ENCODE results near the gene TCAP.
A peak's percentile ranks its signal among the peaks of the same experiment; 100 is the strongest.

Gene TCAP

GRCh38 chr17:39664581-39665561 lies at the start of gene TCAP:
TCAP (plus strand) TSS chr17:39665349; CDS start chr17:39665360, 11 bp downstream.
- DNase-seq (ENCODE audit: low spot score) = peak; percentile 59

- DNase-seq (ENCODE audit: low spot score) = no peak
Measured at GRCh38 chr17:39615434-39615833, 49.7 kb upstream of the TCAP start.

DNA sequence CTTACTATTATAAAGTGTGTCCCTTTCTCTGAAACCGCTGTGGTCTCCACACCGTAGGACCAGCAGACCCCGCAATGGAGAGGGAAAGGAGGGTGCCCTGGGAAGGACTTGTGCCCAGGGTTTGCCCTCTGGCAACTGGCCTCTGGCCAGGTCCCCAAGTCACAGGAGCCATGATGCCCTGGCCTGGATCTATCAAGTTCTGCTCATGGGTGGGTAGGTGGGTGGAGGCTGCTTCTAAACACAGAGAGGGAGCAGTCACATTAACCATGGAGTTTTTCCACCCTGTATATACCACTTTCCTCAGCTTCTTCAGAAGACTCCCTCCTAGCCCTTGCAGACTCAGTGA lies 48.1 kb upstream of the TCAP start:
- DNase-seq (ENCODE audit: low spot score) = no peak

GRCh38 chr17:39617446-39618245 lies 47.5 kb upstream of the TCAP start:
- no peak for DNase-seq (ENCODE audit: low spot score)

DNA sequence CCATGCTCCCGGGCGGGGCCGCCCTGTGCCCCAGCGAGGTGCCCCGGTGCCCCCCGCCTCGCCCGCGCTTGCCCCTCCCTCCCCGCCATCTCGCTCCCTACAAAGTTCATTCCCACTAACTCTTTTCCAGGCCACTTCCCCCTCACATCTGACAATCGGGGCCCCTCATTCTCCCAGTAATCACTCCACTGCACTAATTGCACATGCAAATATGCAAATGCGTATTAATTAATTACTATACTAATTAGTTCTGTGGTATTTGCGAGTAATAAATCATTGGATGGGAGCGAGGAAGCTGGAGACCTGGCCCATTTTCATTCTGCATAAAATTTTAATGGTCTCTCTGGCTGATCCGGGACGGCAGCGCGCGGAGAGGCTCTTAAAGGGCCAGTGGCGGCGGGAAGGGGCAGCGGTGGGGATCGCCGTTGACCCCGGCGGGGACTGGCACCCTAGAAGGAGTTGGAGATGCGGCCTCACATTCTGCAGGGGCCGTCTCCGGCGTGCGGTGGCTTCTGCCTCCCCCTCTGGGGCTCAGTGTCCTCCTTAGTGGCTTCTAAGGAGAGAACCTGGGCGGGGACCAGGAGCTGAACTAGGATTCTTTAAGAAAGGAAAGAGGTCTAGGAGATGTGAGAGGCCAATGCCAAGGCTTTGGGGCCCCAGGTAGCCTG lies 46.8 kb upstream of the TCAP start:
- no peak for DNase-seq (ENCODE audit: low spot score)

GRCh38 chr17:39618956-39619785 lies 46.0 kb upstream of the TCAP start:
- no peak for DNase-seq (ENCODE audit: low spot score)

DNA sequence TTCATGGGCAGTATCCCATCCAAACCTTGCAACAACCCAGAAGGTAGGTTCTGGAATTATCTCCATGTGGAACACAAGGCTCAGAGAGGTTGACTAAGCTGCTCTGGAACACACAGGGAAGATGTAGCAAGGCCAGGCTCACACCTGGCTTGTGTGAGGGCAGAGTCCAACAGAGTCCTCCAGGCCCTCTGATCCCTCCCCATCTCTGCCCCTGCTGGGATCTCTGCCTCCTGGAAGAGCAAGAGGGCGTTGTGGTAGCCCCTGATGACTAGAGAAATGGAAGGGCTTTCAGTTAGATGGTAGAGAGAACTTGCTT lies 45.4 kb upstream of the TCAP start:
- DNase-seq (ENCODE audit: low spot score) = no peak

GRCh38 chr17:39621523-39622379 lies 43.4 kb upstream of the TCAP start:
- peak; percentile 94 for DNase-seq (ENCODE audit: low spot score)

- DNase-seq (ENCODE audit: low spot score) = no peak
Measured at GRCh38 chr17:39622380-39623006, 42.7 kb upstream of the TCAP start.

- DNase-seq (ENCODE audit: low spot score) = peak; percentile 84
Measured at GRCh38 chr17:39623356-39623950, 41.7 kb upstream of the TCAP start.

DNA sequence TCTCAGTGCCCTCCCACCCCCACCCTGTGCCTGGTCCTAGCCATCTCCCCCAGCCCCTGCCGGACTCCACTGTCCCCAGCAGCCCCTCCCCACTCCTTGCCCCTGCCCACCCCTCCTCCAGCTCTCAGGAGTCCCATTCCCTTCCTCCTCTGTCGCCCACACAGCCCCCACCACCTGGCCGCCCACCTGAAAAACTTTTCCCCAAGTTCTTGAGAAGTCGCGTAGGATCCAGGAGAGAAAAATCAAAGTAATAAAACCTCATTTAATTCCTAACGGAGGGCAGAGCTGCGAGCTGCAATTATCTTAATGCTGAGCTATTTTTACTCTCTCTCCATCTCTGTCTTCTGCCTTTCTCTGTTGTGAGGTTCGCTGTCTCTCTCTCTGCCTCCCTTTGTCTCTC lies 40.8 kb upstream of the TCAP start:
- no peak for DNase-seq (ENCODE audit: low spot score)

DNA sequence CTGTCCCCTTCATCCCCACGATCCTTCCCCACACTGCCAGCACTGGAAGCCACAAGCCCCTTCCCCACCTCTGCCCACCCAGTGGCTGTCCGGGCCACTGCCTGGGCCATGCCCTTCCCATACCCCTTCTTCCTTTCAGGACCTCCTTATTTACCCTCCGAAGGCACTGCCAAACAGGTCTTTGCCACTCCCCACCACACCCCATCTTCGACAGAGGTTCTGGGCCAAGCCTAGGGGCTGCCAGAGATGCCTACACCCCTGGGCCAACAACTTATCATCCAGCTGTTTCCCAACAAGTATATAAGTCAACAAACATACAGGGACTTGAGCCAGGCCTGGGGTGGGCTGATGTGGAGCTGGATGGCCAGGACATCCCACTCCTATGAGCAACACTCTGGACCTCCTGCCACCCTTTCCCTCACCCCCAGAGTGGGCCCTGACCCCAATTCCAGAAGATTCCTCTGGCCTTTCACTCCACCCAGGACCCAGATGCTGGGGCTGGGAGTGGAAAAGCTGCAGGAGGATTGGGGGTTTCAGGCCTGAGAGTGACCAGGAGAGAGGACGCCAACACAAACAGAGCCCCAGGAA lies 39.9 kb upstream of the TCAP start:
- no peak for DNase-seq (ENCODE audit: low spot score)

DNA sequence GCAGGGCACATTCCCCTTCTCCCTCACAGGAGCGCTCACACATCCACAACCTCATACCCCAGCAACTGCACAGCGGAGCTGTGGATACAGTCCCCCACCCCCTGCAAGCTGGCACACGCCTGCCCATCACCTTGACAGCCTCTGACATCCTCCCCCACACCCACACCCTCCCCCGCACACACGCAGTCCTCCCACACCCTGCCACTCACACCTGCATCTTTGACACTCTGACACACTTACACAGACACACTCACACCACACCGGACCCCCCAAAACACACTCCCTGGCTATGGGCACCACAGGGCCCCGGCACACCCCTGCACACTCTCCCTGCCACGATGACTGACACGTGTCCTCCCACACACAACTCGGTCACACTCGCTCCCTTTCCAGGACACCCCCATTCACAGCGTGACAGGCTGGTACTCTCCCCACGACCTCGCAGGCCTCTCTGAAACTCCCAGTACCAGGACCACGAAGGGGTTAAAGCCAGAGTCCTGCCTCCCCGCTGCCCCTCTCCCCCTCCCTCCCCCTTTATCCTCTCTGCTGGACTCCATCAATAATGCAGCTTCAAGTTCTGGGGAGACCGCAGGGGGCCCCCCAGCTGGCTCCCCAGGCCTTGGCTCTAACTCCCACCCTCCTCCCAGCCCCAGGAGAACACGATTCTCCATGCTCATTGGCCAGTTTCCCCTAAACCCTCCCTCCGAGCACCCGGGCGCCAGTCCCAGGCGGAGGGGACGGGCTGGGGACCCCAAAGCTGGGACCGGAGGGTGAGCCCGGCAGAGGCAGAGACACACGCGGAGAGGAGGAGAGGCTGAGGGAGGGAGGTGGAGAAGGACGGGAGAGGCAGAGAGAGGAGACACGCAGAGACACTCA lies 38.7 kb upstream of the TCAP start, which contains the start of gene PPP1R1B:
PPP1R1B (plus strand) TSS at position 782 of the 876 bp plus-strand sequence. CDS start 441 bp downstream, outside the sequence.
- DNase-seq (ENCODE audit: low spot score) = no peak

DNA sequence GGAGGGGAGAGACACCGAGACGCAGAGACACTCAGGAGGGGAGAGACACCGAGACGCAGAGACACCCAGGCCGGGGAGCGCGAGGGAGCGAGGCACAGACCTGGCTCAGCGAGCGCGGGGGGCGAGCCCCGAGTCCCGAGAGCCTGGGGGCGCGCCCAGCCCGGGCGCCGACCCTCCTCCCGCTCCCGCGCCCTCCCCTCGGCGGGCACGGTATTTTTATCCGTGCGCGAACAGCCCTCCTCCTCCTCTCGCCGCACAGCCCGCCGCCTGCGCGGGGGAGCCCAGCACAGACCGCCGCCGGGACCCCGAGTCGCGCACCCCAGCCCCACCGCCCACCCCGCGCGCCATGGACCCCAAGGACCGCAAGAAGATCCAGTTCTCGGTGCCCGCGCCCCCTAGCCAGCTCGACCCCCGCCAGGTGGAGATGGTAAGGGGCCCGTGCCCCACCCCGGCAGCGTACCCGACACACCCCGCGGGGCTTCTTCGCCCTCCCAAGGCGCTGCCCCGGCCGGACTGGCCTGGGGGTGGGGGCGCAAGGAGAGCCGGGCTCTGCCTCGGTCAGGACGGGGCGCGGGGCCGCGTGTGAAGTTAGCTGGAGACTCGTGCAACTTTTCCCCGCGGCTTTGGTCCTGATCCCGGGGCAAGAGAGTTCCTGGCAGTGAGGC lies 38.0 kb upstream of the TCAP start:
- DNase-seq (ENCODE audit: low spot score) = no peak

- no peak for DNase-seq (ENCODE audit: low spot score)
Measured at GRCh38 chr17:39627712-39628516, 37.2 kb upstream of the TCAP start.

DNA sequence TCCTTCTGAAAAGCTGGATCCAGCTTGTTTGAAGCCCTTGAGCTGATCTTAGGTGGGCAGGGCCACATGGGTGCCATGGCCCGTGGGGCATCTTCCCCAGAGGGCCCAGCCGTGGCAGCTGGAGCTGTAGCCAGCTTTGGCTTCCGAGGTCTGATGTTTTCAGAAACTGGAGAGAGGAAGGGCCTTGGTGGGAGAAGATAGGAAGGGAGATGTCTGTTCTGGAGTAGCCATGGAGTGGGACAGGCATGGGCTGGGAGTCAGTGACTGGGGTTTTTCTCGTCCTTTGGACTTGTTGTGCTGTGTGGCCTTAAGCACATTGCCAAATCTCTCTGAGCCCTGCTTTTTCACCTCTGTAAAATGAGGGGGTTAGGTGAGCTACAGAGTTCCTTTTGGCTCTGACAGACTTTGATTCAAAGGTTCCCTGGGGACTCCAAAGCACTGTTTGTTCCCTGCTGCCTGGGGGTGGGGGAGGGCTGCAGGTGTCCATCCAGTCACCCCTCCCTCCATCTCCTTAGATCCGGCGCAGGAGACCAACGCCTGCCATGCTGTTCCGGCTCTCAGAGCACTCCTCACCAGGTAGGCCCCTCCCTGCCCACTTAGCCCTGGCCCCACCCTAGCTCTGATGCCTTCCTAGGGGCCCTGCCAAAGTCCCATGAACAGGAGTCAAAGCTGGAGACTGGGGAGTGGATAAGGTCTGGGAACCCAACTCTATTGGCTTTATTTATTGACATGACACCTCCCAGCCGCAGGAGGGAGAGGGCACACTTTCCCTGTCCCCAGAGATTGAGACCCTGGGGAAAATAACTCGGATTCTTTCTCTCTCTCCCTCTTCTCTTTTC lies 36.3 kb upstream of the TCAP start:
- DNase-seq (ENCODE audit: low spot score) = no peak
